SK-N-SH (cell line): Measurements from ENCODE around the gene NCSTN. TPM values are rescaled to one million over a fixed set of nuclear protein-coding genes. Genes with fewer than 3 reads are reported as not detected.

Source experiments
- CTCF ChIA-PET: fragments of 300-600, 350-600 bp; formaldehyde crosslinking; extraction: SDS; loops from one replicate; lab custom pipeline; 2021; lab: Yijun Ruan, JAX
- POLR2A ChIA-PET: fragments of 350-600 bp; sonication (Branson Sonifier 250); formaldehyde crosslinking; extraction: SDS; loops from one replicate; lab custom pipeline; 2020; ENCODE audit warnings: antibody characterized with exemption, inconsistent platforms; lab: Yijun Ruan, JAX
- DNase-seq: peaks from one replicate; pipeline ENCODE4 v3.0.0; 2012
- H2AFZ ChIP-seq: fragments of 200-600 bp; sonication (generic); 2 replicates; pipeline ENCODE4 v1.8.1; 2016; ENCODE audit warnings: antibody characterized with exemption, mild to moderate bottlenecking, low read depth
- H3F3A ChIP-seq: fragments of 200-600 bp; sonication (generic); replicated peaks from 2 replicates; pipeline ENCODE3; 2016; ENCODE audit warnings: antibody characterized with exemption, mild to moderate bottlenecking; ENCODE audit not compliant: insufficient read depth
- H3K27ac ChIP-seq, 2 experiments: fragments of 200-500 bp in 1 of 2; fragments of 200-600 bp in 1 of 2; sonication (Bioruptor generic) in 1 of 2; sonication (generic), shearing (Covaris generic) in 1 of 2; 2 replicates each; pipeline versions ENCODE4 v1.5.1 to v1.6.1; 2014 to 2016; ENCODE audit warnings: low read depth in 2 of 2, inconsistent platforms in 1 of 2, low read length in 1 of 2, mild to moderate bottlenecking in 1 of 2, mixed read lengths in 1 of 2
- H3K27me3 ChIP-seq: fragments of 200-600 bp; sonication (generic), shearing (Covaris generic); 2 replicates; pipeline ENCODE4 v1.6.1; 2016; ENCODE audit warnings: mixed run types; ENCODE audit not compliant: insufficient read depth
- H3K36me3 ChIP-seq, 2 experiments: fragments of 200-500 bp in 1 of 2; fragments of 200-600 bp in 1 of 2; sonication (Bioruptor generic) in 1 of 2; sonication (generic) in 1 of 2; replicated peaks in 1 of 2; 2 replicates each; pipeline versions ENCODE3 to v1.5.1; 2014 to 2016; ENCODE audit warnings: low read length in 1 of 2, mild to moderate bottlenecking in 1 of 2; ENCODE audit not compliant: insufficient read depth in 2 of 2, control insufficient read depth in 1 of 2
- H3K4me1 ChIP-seq, 2 experiments: fragments of 200-500 bp in 1 of 2; fragments of 200-600 bp in 1 of 2; sonication (Bioruptor generic) in 1 of 2; sonication (generic), shearing (Covaris generic) in 1 of 2; 2 replicates each; pipeline versions ENCODE4 v1.5.1 to v1.6.1; 2014 to 2016; ENCODE audit warnings: low read depth in 1 of 2, low read length in 1 of 2, mixed run types in 1 of 2; ENCODE audit not compliant: insufficient read depth in 2 of 2, control insufficient read depth in 1 of 2
- H3K4me2 ChIP-seq: fragments of 200-600 bp; sonication (generic), shearing (Covaris generic); 2 replicates; pipeline ENCODE4 v1.6.1; 2017; ENCODE audit warnings: mixed run types
- H3K4me3 ChIP-seq, 2 experiments: fragments of 200-500 bp in 1 of 2; fragments of 200-600 bp in 1 of 2; sonication (Bioruptor generic) in 1 of 2; sonication (generic), shearing (Covaris generic) in 1 of 2; 2 replicates each; pipeline versions ENCODE4 v1.5.1 to v1.8.1; 2014 to 2016; ENCODE audit warnings: low read depth in 2 of 2, inconsistent platforms in 1 of 2, low read length in 1 of 2, mild to moderate bottlenecking in 1 of 2, mixed read lengths in 1 of 2, moderate library complexity in 1 of 2
- H3K79me2 ChIP-seq: fragments of 200-600 bp; sonication (generic); 2 replicates; pipeline ENCODE4 v1.8.1; 2017; ENCODE audit warnings: mild to moderate bottlenecking; ENCODE audit not compliant: insufficient read depth
- H3K9ac ChIP-seq: fragments of 200-600 bp; sonication (generic); 2 replicates; pipeline ENCODE4 v1.6.1; 2017; ENCODE audit warnings: mixed run types
- H3K9me2 ChIP-seq: fragments of 200-600 bp; sonication (generic); 2 replicates; pipeline ENCODE4 v1.6.1; 2017; ENCODE audit warnings: mixed run types
- H3K9me3 ChIP-seq: fragments of 200-600 bp; sonication (generic); 2 replicates; pipeline ENCODE4 v1.6.1; 2017; ENCODE audit warnings: mixed run types, mild to moderate bottlenecking, moderate library complexity
- H4K20me1 ChIP-seq: fragments of 200-600 bp; sonication (generic); 2 replicates; pipeline ENCODE4 v1.6.1; 2017; ENCODE audit warnings: mild to moderate bottlenecking, mixed run types; ENCODE audit not compliant: insufficient read depth
- CHD2 ChIP-seq: fragments of 150-350 bp; IDR thresholded peaks from 2 replicates; pipeline ENCODE4 v1.6.1; 2018; ENCODE audit warnings: low read length; ENCODE audit not compliant: partially characterized antibody
- GABPA ChIP-seq: IDR thresholded peaks from 2 replicates; pipeline ENCODE4 v1.4.0; 2012; ENCODE audit warnings: low read depth, mild to moderate bottlenecking
- JUND ChIP-seq: IDR thresholded peaks from 2 replicates; pipeline ENCODE4 v1.4.0; 2012
- MXI1 ChIP-seq: IDR thresholded peaks from 2 replicates; pipeline ENCODE4 v1.6.1; 2012; ENCODE audit warnings: mild to moderate bottlenecking, low read depth, low read length, improper control_type of control experiment
- POLR2AphosphoS5 ChIP-seq: IDR thresholded peaks from 2 replicates; pipeline ENCODE4 v1.6.1; 2012; ENCODE audit warnings: low read depth, low read length
- RAD21 ChIP-seq: IDR thresholded peaks from 2 replicates; pipeline ENCODE4 v1.6.1; 2012; ENCODE audit warnings: mild to moderate bottlenecking, low read length
- RFX5 ChIP-seq: IDR thresholded peaks from 2 replicates; pipeline ENCODE4 v1.6.1; 2012; ENCODE audit warnings: mild to moderate bottlenecking, improper control_type of control experiment, low read length
- SMC3 ChIP-seq: IDR thresholded peaks from 2 replicates; pipeline ENCODE4 v1.6.1; 2012; ENCODE audit warnings: low read depth, low read length, improper control_type of control experiment
- TAF1 ChIP-seq: IDR thresholded peaks from 2 replicates; pipeline ENCODE4 v1.6.1; 2012; ENCODE audit warnings: low read depth, mild to moderate bottlenecking, low read length, moderate library complexity, borderline replicate concordance
- TCF12 ChIP-seq: IDR thresholded peaks from 2 replicates; pipeline ENCODE4 v1.4.0; 2012
- TEAD4 ChIP-seq: IDR thresholded peaks from 2 replicates; pipeline ENCODE4 v1.4.0; 2012; ENCODE audit warnings: mild to moderate bottlenecking, borderline replicate concordance; ENCODE audit not compliant: insufficient read depth
- USF1 ChIP-seq: IDR thresholded peaks from 2 replicates; pipeline ENCODE4 v1.4.0; 2012; ENCODE audit warnings: low read depth, borderline replicate concordance
- YY1 ChIP-seq: IDR thresholded peaks from 2 replicates; pipeline ENCODE4 v1.4.0; 2012; ENCODE audit warnings: low read depth, mild to moderate bottlenecking
- WGBS: methylation state at CpG from one replicate; pipeline ENCODE4 v1.1.6; 2017; ENCODE audit warnings: low lambda C conversion rate; 5-methylcytosine and 5-hydroxymethylcytosine counted together
- polyA plus RNA-seq, 3 experiments: library from polyadenylated mRNA; depleted of rRNA; stranded (reverse); fragments of >200 nt; gene quantifications; 2 replicates each; pipeline ENCODE4 v1.2.3, GENCODE V29; 2012

Gene NCSTN
- polyA plus RNA-seq, 1 of the 3 experiments (the other 2 are of a cell fraction): 165 TPM

- 71% methylated on average over 4 of the region's 5 CpGs for WGBS
- CTCF ChIA-PET: interaction anchor here (0.6 to 9.0 kb wide), 7 partner anchors 8 to 278 kb away, joined by 3 to 85 read pairs (median 5); no protein-coding TSS in a partner anchor
These were observed 19.8 kb downstream of the NCSTN start for GRCh38 chr1:160363010-160363409.

GRCh38 chr1:160363951-160364735, 21.0 kb downstream of the NCSTN start:
- no peaks in the 10 kb centered on the region for H3K4me1 ChIP-seq
- no peak overlapping the region for H3K27ac ChIP-seq
- ChIA-PET POLR2A (no interaction called here), CTCF (interaction anchor here (0.6 to 9.0 kb wide), 5 partner anchors 9 to 266 kb away, joined by 3 to 85 read pairs (median 3); no protein-coding TSS in a partner anchor)
- WGBS: 80% methylated on average over 12 of the region's 12 CpGs
- H3F3A ChIP-seq: peaks cover 4% of the 10 kb centered on the region
- no peaks in the 10 kb centered on the region for H3K79me2 ChIP-seq
- no peaks in the 10 kb centered on the region for H3K27me3 ChIP-seq
- H3K36me3 ChIP-seq: peaks cover 0 to 16% of the 10 kb centered on the region in 2 experiments
- H3K4me2 ChIP-seq: no peak overlapping the region
- no peak overlapping the region for H3K4me3 ChIP-seq
- H3K9me2 ChIP-seq: no peaks in the 10 kb centered on the region
- no peaks in the 10 kb centered on the region for H3K9me3 ChIP-seq
- H3K9ac ChIP-seq: no peak overlapping the region
- no peak for TF ChIP-seq YY1
- no peak for TF ChIP-seq USF1
- TF ChIP-seq JUND: no peak
- no peak for TF ChIP-seq SMC3
- H4K20me1 ChIP-seq: no peaks in the 10 kb centered on the region
- H2AFZ ChIP-seq: no peak overlapping the region
- DNase-seq: no peak

More at GRCh38 chr1:160363010-160363409, 19.8 kb downstream of the NCSTN start:
- Histone ChIP-seq H3K27ac (no peak overlapping the region), H3K79me2 (no peaks in the 10 kb centered on the region), H3K27me3 (no peaks in the 10 kb centered on the region), H3K36me3 (peaks cover 4 to 22% of the 10 kb centered on the region in 2 experiments), H3K4me2 (no peak overlapping the region), H4K20me1 (no peaks in the 10 kb centered on the region), H3K4me1 (no peaks in the 10 kb centered on the region), H3K4me3 (no peak overlapping the region), H3F3A (peaks cover 5% of the 10 kb centered on the region), H2AFZ (no peak overlapping the region), H3K9me2 (no peaks in the 10 kb centered on the region), H3K9me3 (no peaks in the 10 kb centered on the region), H3K9ac (no peak overlapping the region)
- POLR2A ChIA-PET: no interaction called here
- DNase-seq: no peak
- TF ChIP-seq RFX5: no peak
- no peak for TF ChIP-seq POLR2AphosphoS5
- no peak for TF ChIP-seq TEAD4
- TF ChIP-seq MXI1: no peak
- TF ChIP-seq JUND: no peak
- no peak for TF ChIP-seq TCF12
- no peak for TF ChIP-seq GABPA
- no peak for TF ChIP-seq TAF1
- TF ChIP-seq RAD21: no peak
- TF ChIP-seq CHD2: no peak
